Loucy (cell line): ENCODE data around the gene FAM25A.
"Not testable (repeated sequence)": the region's sequence is repeated elsewhere in the genome, so short reads cannot be mapped to it uniquely, and the experiment has no call there.

Experiments used
- H2AFZ ChIP-seq: fragments of 200-600 bp; sonication (generic); 2 replicates; pipeline ENCODE4 v1.6.0; 2016; ENCODE audit warnings: antibody characterized with exemption, mild to moderate bottlenecking, low read length, moderate library complexity
- H3F3A ChIP-seq: fragments of 200-600 bp; 2 replicates; pipeline ENCODE4 v1.6.0; 2016; ENCODE audit warnings: antibody characterized with exemption, low read depth, mild to moderate bottlenecking
- H3K27me3 ChIP-seq: fragments of 200-600 bp; sonication (generic); 2 replicates; pipeline ENCODE4 v1.6.1; 2014; ENCODE audit warnings: low read length, mild to moderate bottlenecking; ENCODE audit not compliant: insufficient read depth, poor library complexity, severe bottlenecking
- H3K36me3 ChIP-seq: fragments of 200-600 bp; sonication (generic); 2 replicates; pipeline ENCODE4 v1.6.1; 2016; ENCODE audit warnings: low read length; ENCODE audit not compliant: insufficient read depth
- H3K4me1 ChIP-seq: fragments of 200-600 bp; sonication (generic); 2 replicates; pipeline ENCODE4 v1.5.1; 2014; ENCODE audit warnings: low read length, mild to moderate bottlenecking; ENCODE audit not compliant: insufficient read depth, poor library complexity, severe bottlenecking
- H3K4me2 ChIP-seq: fragments of 200-600 bp; sonication (generic); 2 replicates; pipeline ENCODE4 v1.6.0; 2014; ENCODE audit warnings: antibody characterized with exemption, low read length, low read depth, mild to moderate bottlenecking; ENCODE audit not compliant: poor library complexity, severe bottlenecking
- H3K4me3 ChIP-seq: fragments of 200-600 bp; sonication (generic); 2 replicates; pipeline ENCODE4 v1.5.1; 2014; ENCODE audit warnings: low read length, mild to moderate bottlenecking, mixed read lengths; ENCODE audit not compliant: poor library complexity, severe bottlenecking
- H3K79me2 ChIP-seq: fragments of 200-600 bp; sonication (generic); 2 replicates; pipeline ENCODE4 v1.6.1; 2014; ENCODE audit warnings: low read length; ENCODE audit not compliant: insufficient read depth
- H3K9ac ChIP-seq: fragments of 200-600 bp; sonication (generic); 2 replicates; pipeline ENCODE4 v1.6.0; 2014; ENCODE audit warnings: mild to moderate bottlenecking, low read depth, low read length, moderate library complexity; ENCODE audit not compliant: poor library complexity, severe bottlenecking
- H3K9me2 ChIP-seq: fragments of 200-600 bp; sonication (generic); replicated peaks from 2 replicates; pipeline ENCODE4 v1.6.1; 2016; ENCODE audit warnings: low read depth, low read length, mixed read lengths
- H3K9me3 ChIP-seq: fragments of 200-600 bp; sonication (generic); 2 replicates; pipeline ENCODE4 v1.6.1; 2014; ENCODE audit warnings: mild to moderate bottlenecking, antibody characterized with exemption, low read length, low read depth; ENCODE audit not compliant: insufficient read depth
- H4K20me1 ChIP-seq: fragments of 200-600 bp; sonication (generic); 2 replicates; pipeline ENCODE4 v1.6.0; 2014; ENCODE audit warnings: antibody characterized with exemption, low read length, mild to moderate bottlenecking; ENCODE audit not compliant: insufficient read depth, poor library complexity, severe bottlenecking

The FAM25A gene

GRCh38 chr10:87018127-87018526 lies 2.0 kb upstream of the FAM25A start:
- H3K4me3 ChIP-seq, H3K27me3 ChIP-seq, H3K9me3 ChIP-seq, H3K9ac ChIP-seq, H3K9me2 ChIP-seq, H3K4me2 ChIP-seq, H3K79me2 ChIP-seq, H3F3A ChIP-seq, H4K20me1 ChIP-seq, H3K36me3 ChIP-seq, H3K4me1 ChIP-seq, H2AFZ ChIP-seq: not testable (repeated sequence)

- H3F3A ChIP-seq, H3K27me3 ChIP-seq, H3K36me3 ChIP-seq, H3K4me3 ChIP-seq, H3K9me3 ChIP-seq, H3K79me2 ChIP-seq, H4K20me1 ChIP-seq, H3K4me1 ChIP-seq, H2AFZ ChIP-seq, H3K9ac ChIP-seq, H3K4me2 ChIP-seq, H3K9me2 ChIP-seq: not testable (repeated sequence)
Observed at GRCh38 chr10:87019066-87019465, 1.0 kb upstream of the FAM25A start.

GRCh38 chr10:87019504-87019903 lies 590 bp upstream of the FAM25A start:
- H3K4me1 ChIP-seq, H4K20me1 ChIP-seq, H2AFZ ChIP-seq, H3K9me2 ChIP-seq, H3K4me2 ChIP-seq, H3F3A ChIP-seq, H3K27me3 ChIP-seq, H3K4me3 ChIP-seq, H3K9ac ChIP-seq, H3K79me2 ChIP-seq, H3K36me3 ChIP-seq, H3K9me3 ChIP-seq: not testable (repeated sequence)

GRCh38 chr10:87025285-87025958 lies 5.3 kb downstream of the FAM25A start:
- H3K79me2 ChIP-seq, H3K9ac ChIP-seq, H3F3A ChIP-seq, H3K4me3 ChIP-seq, H4K20me1 ChIP-seq, H3K27me3 ChIP-seq, H3K9me2 ChIP-seq, H3K4me1 ChIP-seq, H3K9me3 ChIP-seq, H2AFZ ChIP-seq, H3K36me3 ChIP-seq: not testable (repeated sequence)
- peak overlapping the region; percentile 54 for H3K4me2 ChIP-seq

- not testable (repeated sequence) for H3K27me3 ChIP-seq, H4K20me1 ChIP-seq, H3K4me2 ChIP-seq, H3F3A ChIP-seq, H3K79me2 ChIP-seq, H3K9me3 ChIP-seq, H3K9me2 ChIP-seq, H3K9ac ChIP-seq, H2AFZ ChIP-seq, H3K4me1 ChIP-seq, H3K4me3 ChIP-seq, H3K36me3 ChIP-seq
Observed at GRCh38 chr10:87026747-87027508, 6.8 kb downstream of the FAM25A start.

GRCh38 chr10:87030419-87030818 lies 10.3 kb downstream of the FAM25A start:
- not testable (repeated sequence) for H3K27me3 ChIP-seq, H3K9ac ChIP-seq, H2AFZ ChIP-seq, H3K36me3 ChIP-seq, H3K79me2 ChIP-seq, H4K20me1 ChIP-seq, H3K4me2 ChIP-seq, H3K4me1 ChIP-seq, H3K9me2 ChIP-seq, H3F3A ChIP-seq, H3K4me3 ChIP-seq, H3K9me3 ChIP-seq
